ENCODE data around the gene SLC9A9. TPM values are rescaled to one million over a fixed set of nuclear protein-coding genes. Genes with fewer than 3 reads are reported as not detected.

Gene SLC9A9
- total RNA-seq, 1 experiment from 2014 or later, result not detected

GRCh38 chr3:143671626-143672025 is 176.6 kb downstream of the SLC9A9 start:
- H3K4me1 Mint-ChIP-seq (ENCODE audit: low read depth, unreplicated experiment), result no peaks in the 10 kb centered on the region
- no TSS peak for BruUV-seq (replicated peaks)
- H3K36me3 Mint-ChIP-seq (ENCODE audit: insufficient read depth, unreplicated experiment), result no peaks in the 10 kb centered on the region
- H3K4me3 Mint-ChIP-seq (ENCODE audit: unreplicated experiment), result no peak overlapping the region
- H3K9me3 Mint-ChIP-seq (ENCODE audit: unreplicated experiment), result no peaks in the 10 kb centered on the region
- no peak overlapping the region for H3K27ac Mint-ChIP-seq (ENCODE audit: unreplicated experiment)
- intact Hi-C loops (cut with micrococcal nuclease; ENCODE audit: unreplicated experiment), result no loop called here
- H3K4me3 ChIP-seq (ENCODE audit: low read depth, low read length), result no peak overlapping the region
- peaks cover 4% of the 10 kb centered on the region for H3K27me3 Mint-ChIP-seq (ENCODE audit: insufficient read depth, unreplicated experiment)
- H3K9me3 ChIP-seq, result no peaks in the 10 kb centered on the region
- ChIA-PET CTCF (no interaction called here), POLR2A (no interaction called here)
- no peak for TF ChIP-seq CTCF (IDR thresholded peaks at IDR 0.05; ENCODE audit: insufficient read depth in 1 of 2, low read depth in 1 of 2, low read length in 1 of 2, severe bottlenecking in 1 of 2, unreplicated experiment in 1 of 2)
- no peak for DNase-seq
- H3K27me3 ChIP-seq (replicated peaks; ENCODE audit: control insufficient read depth, insufficient read depth, low read length), result no peaks in the 10 kb centered on the region
- no peaks in the 10 kb centered on the region for H3K4me1 ChIP-seq
- H3K36me3 ChIP-seq (ENCODE audit: control insufficient read depth, insufficient read depth, low read length), result no peaks in the 10 kb centered on the region

- no TSS peak for BruUV-seq (replicated peaks)
- TF ChIP-seq CTCF (IDR thresholded peaks at IDR 0.05; ENCODE audit: insufficient read depth in 1 of 2, low read depth in 1 of 2, low read length in 1 of 2, severe bottlenecking in 1 of 2, unreplicated experiment in 1 of 2), result no peak
- Histone ChIP-seq H3K27me3 (replicated peaks; ENCODE audit: control insufficient read depth, insufficient read depth, low read length) (no peaks in the 10 kb centered on the region), H3K4me1 (no peaks in the 10 kb centered on the region), H3K36me3 (ENCODE audit: control insufficient read depth, insufficient read depth, low read length) (no peaks in the 10 kb centered on the region), H3K9me3 (no peaks in the 10 kb centered on the region), H3K4me3 (ENCODE audit: low read depth, low read length) (no peak overlapping the region)
- Mint-ChIP-seq H3K9me3 (ENCODE audit: unreplicated experiment) (no peaks in the 10 kb centered on the region), H3K27ac (ENCODE audit: unreplicated experiment) (no peak overlapping the region), H3K36me3 (ENCODE audit: insufficient read depth, unreplicated experiment) (no peaks in the 10 kb centered on the region), H3K27me3 (ENCODE audit: insufficient read depth, unreplicated experiment) (peaks cover 9% of the 10 kb centered on the region), H3K4me1 (ENCODE audit: low read depth, unreplicated experiment) (no peaks in the 10 kb centered on the region), H3K4me3 (ENCODE audit: unreplicated experiment) (no peak overlapping the region)
- ChIA-PET POLR2A (no interaction called here), CTCF (no interaction called here)
- intact Hi-C loops (cut with micrococcal nuclease; ENCODE audit: unreplicated experiment), result no loop called here
- DNase-seq, result no peak
Measured at GRCh38 chr3:143668924-143669790, 179.1 kb downstream of the SLC9A9 start.

GRCh38 chr3:143668385-143668784 is 179.9 kb downstream of the SLC9A9 start:
- no peaks in the 10 kb centered on the region for H3K9me3 Mint-ChIP-seq (ENCODE audit: unreplicated experiment)
- H3K36me3 Mint-ChIP-seq (ENCODE audit: insufficient read depth, unreplicated experiment), result no peaks in the 10 kb centered on the region
- no peak for TF ChIP-seq CTCF (IDR thresholded peaks at IDR 0.05; ENCODE audit: insufficient read depth in 1 of 2, low read depth in 1 of 2, low read length in 1 of 2, severe bottlenecking in 1 of 2, unreplicated experiment in 1 of 2)
- ChIA-PET POLR2A (no interaction called here), CTCF (no interaction called here)
- Histone ChIP-seq H3K4me1 (no peaks in the 10 kb centered on the region), H3K4me3 (ENCODE audit: low read depth, low read length) (no peak overlapping the region), H3K27me3 (replicated peaks; ENCODE audit: control insufficient read depth, insufficient read depth, low read length) (no peaks in the 10 kb centered on the region), H3K9me3 (no peaks in the 10 kb centered on the region), H3K36me3 (ENCODE audit: control insufficient read depth, insufficient read depth, low read length) (no peaks in the 10 kb centered on the region)
- H3K27ac Mint-ChIP-seq (ENCODE audit: unreplicated experiment), result no peak overlapping the region
- intact Hi-C loops (cut with micrococcal nuclease; ENCODE audit: unreplicated experiment), result no loop called here
- no TSS peak for BruUV-seq (replicated peaks)
- DNase-seq, result no peak
- H3K4me3 Mint-ChIP-seq (ENCODE audit: unreplicated experiment), result no peak overlapping the region
- no peaks in the 10 kb centered on the region for H3K4me1 Mint-ChIP-seq (ENCODE audit: low read depth, unreplicated experiment)
- peaks cover 11% of the 10 kb centered on the region for H3K27me3 Mint-ChIP-seq (ENCODE audit: insufficient read depth, unreplicated experiment)
